ENCODE data around the gene RICTOR. TPM values are rescaled to one million over a fixed set of nuclear protein-coding genes. Genes with fewer than 3 reads are reported as not detected.

Gene RICTOR
- total and polyA plus RNA-seq, 2 donors (not counting 3 experiments of a cell fraction or from before 2014, with no cell fraction given), result 9.2 to 38.0 TPM

DNA sequence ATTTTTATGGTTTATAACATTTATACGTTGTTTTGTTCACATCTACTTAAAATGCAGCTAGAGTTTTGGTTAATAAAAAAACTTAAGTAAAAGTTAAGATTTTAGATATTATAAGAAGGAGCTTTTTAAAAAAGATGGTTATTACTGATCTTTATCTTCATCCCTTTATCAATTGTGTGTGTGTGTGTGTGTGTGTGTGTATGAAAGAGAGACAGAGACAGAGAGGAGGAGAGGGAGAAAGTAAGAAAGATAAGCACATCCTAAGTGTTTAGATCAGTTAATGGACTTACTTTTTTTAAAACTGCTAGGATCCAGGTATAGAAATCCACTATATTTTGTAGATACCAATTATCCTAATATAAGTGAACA is 45.8 kb upstream of the RICTOR start:
- H3K27ac ChIP-seq (ENCODE audit: insufficient read depth, low read depth, low read length), result no peak overlapping the region
- TF ChIP-seq, protein P1, sequence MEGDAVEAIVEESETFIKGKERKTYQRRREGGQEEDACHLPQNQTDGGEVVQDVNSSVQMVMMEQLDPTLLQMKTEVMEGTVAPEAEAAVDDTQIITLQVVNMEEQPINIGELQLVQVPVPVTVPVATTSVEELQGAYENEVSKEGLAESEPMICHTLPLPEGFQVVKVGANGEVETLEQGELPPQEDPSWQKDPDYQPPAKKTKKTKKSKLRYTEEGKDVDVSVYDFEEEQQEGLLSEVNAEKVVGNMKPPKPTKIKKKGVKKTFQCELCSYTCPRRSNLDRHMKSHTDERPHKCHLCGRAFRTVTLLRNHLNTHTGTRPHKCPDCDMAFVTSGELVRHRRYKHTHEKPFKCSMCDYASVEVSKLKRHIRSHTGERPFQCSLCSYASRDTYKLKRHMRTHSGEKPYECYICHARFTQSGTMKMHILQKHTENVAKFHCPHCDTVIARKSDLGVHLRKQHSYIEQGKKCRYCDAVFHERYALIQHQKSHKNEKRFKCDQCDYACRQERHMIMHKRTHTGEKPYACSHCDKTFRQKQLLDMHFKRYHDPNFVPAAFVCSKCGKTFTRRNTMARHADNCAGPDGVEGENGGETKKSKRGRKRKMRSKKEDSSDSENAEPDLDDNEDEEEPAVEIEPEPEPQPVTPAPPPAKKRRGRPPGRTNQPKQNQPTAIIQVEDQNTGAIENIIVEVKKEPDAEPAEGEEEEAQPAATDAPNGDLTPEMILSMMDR (IDR thresholded peaks at IDR 0.05; ENCODE audit: extremely low read depth in 1 of 2, insufficient read depth in 1 of 2, low read depth in 1 of 2, low read length in 2 of 2), result no peak
- no peak for TF ChIP-seq POLR2A (IDR thresholded peaks at IDR 0.05; ENCODE audit: low read depth, low read length)
- no peak for TF ChIP-seq GATA2 (IDR thresholded peaks at IDR 0.05; ENCODE audit: insufficient read depth, insufficient read length, low read depth, low read length)
- no peak for TF ChIP-seq JUN (IDR thresholded peaks at IDR 0.05; ENCODE audit: borderline replicate concordance, insufficient read depth, insufficient read length, low read depth)
- no peak for TF ChIP-seq POLR2AphosphoS5 (IDR thresholded peaks at IDR 0.05; ENCODE audit: insufficient read depth, low read depth, low read length)
- TF ChIP-seq, protein P2, sequence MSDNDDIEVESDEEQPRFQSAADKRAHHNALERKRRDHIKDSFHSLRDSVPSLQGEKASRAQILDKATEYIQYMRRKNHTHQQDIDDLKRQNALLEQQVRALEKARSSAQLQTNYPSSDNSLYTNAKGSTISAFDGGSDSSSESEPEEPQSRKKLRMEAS (IDR thresholded peaks at IDR 0.05; ENCODE audit: insufficient read depth, insufficient read length), result no peak
- TF ChIP-seq FOS (IDR thresholded peaks at IDR 0.05; ENCODE audit: borderline replicate concordance, insufficient read depth, low read length), result no peak
- no peak for TF ChIP-seq MYC (IDR thresholded peaks at IDR 0.05; ENCODE audit: low read depth, low read length)
- TF ChIP-seq EZH2 (IDR thresholded peaks at IDR 0.05; ENCODE audit: borderline replicate concordance, low read depth, low read length, severe bottlenecking), result no peak
- dilution Hi-C loops (cut with MboI; ENCODE audit: extremely low pct_ligation_motif_present, low sequenced_read_pairs), result no loop called here
- H3K4me3 ChIP-seq (replicated peaks in 1 of 3; ENCODE audit: insufficient read depth in 1 of 3, low read depth in 1 of 3, low read length in 3 of 3), result no peak overlapping the region
- no peaks in the 10 kb centered on the region for H3K9me3 ChIP-seq (replicated peaks; ENCODE audit: control insufficient read depth, insufficient read depth, low read length)
- H3K9ac ChIP-seq (replicated peaks; ENCODE audit: extremely low read depth, insufficient read depth, low read length), result no peak overlapping the region
- ChIA-PET POLR2A (no interaction called here), CTCF (interaction anchor here (0.7 to 3.4 kb wide), 6 partner anchors 10 to 112 kb away, joined by 3 to 11 read pairs (median 4); no protein-coding TSS in a partner anchor)
- DNase-seq (ENCODE audit: low read depth, low spot score), result no peak
- no peaks in the 10 kb centered on the region for H3K27me3 ChIP-seq (ENCODE audit: control insufficient read depth in 2 of 2, insufficient read depth in 2 of 2, low read length in 2 of 2)
- H4K20me1 ChIP-seq (replicated peaks; ENCODE audit: control insufficient read depth, extremely low read depth, insufficient read depth, low read length), result no peaks in the 10 kb centered on the region
- no peak overlapping the region for H3K4me2 ChIP-seq (ENCODE audit: insufficient read depth, low read length)
- no peaks in the 10 kb centered on the region for H3K9me1 ChIP-seq (replicated peaks; ENCODE audit: control insufficient read depth, extremely low read depth, insufficient read depth, low read length)
- no peak for FAIRE-seq
- intact Hi-C loops (cut with micrococcal nuclease), result no loop called here
- peaks cover 38% of the 10 kb centered on the region for H3K4me1 ChIP-seq (ENCODE audit: control insufficient read depth, extremely low read depth, insufficient read depth, low read length)
- H2AFZ ChIP-seq (ENCODE audit: low read depth, low read length), result no peak overlapping the region
- no TSS peak for BruUV-seq (replicated peaks)
- H3K36me3 ChIP-seq (ENCODE audit: control insufficient read depth in 2 of 2, extremely low read depth in 1 of 2, insufficient read depth in 2 of 2, low read length in 2 of 2), result no peaks in the 10 kb centered on the region
- no peaks in the 10 kb centered on the region for H3K79me2 ChIP-seq (ENCODE audit: control insufficient read depth, insufficient read depth, low read length)
